GM23338 (cell line): ENCODE results near the gene AAR2. TPM values are rescaled to one million over a fixed set of nuclear protein-coding genes. Genes with fewer than 3 reads are reported as not detected.

Experiments used
- ATAC-seq: fragments of 200-7000 bp; cut with Tn5 transposase; 3 replicates; pipeline ENCODE4 v1.9.1; 2020
- DNase-seq: peaks from one replicate; pipeline ENCODE4 v3.0.0-alpha.2; 2015; ENCODE audit warnings: low spot score
- H2AFZ ChIP-seq: fragments of 200-600 bp; sonication (generic); 2 replicates; pipeline ENCODE4 v1.8.0; 2016; ENCODE audit warnings: antibody characterized with exemption, mild to moderate bottlenecking, moderate library complexity
- H3F3A ChIP-seq: fragments of 200-600 bp; sonication (generic); replicated peaks from 2 replicates; pipeline ENCODE4 v1.8.0; 2017; ENCODE audit warnings: antibody characterized with exemption, mixed run types, low read depth
- H3K27ac ChIP-seq: fragments of 200-600 bp; sonication (generic); 2 replicates; pipeline ENCODE4 v1.6.1; 2016; ENCODE audit warnings: low read depth
- H3K27me3 ChIP-seq: fragments of 200-600 bp; sonication (generic); 2 replicates; pipeline ENCODE4 v1.8.0; 2016; ENCODE audit warnings: mild to moderate bottlenecking, mixed run types, moderate library complexity; ENCODE audit not compliant: insufficient read depth
- H3K36me3 ChIP-seq: fragments of 200-600 bp; sonication (generic); 2 replicates; pipeline ENCODE4 v1.8.0; 2016; ENCODE audit warnings: mild to moderate bottlenecking; ENCODE audit not compliant: insufficient read depth
- H3K4me1 ChIP-seq: fragments of 200-600 bp; sonication (generic); 2 replicates; pipeline ENCODE4 v1.8.0; 2016; ENCODE audit warnings: mild to moderate bottlenecking, moderate library complexity; ENCODE audit not compliant: insufficient read depth
- H3K4me2 ChIP-seq: fragments of 200-600 bp; sonication (generic); 2 replicates; pipeline ENCODE4 v1.7.1; 2017; ENCODE audit warnings: mixed run types
- H3K4me3 ChIP-seq: fragments of 200-600 bp; sonication (generic); 2 replicates; pipeline ENCODE4 v1.6.1; 2016; ENCODE audit warnings: mixed run types
- H3K79me2 ChIP-seq: fragments of 200-600 bp; sonication (generic); replicated peaks from 2 replicates; pipeline ENCODE4 v1.8.0; 2017; ENCODE audit warnings: mild to moderate bottlenecking; ENCODE audit not compliant: insufficient read depth
- H3K9me2 ChIP-seq: fragments of 200-600 bp; sonication (generic); 2 replicates; pipeline ENCODE4 v1.8.0; 2017; ENCODE audit not compliant: insufficient read depth
- H4K20me1 ChIP-seq: fragments of 200-600 bp; sonication (generic); replicated peaks from 2 replicates; pipeline ENCODE4 v1.8.0; 2017; ENCODE audit warnings: mild to moderate bottlenecking; ENCODE audit not compliant: insufficient read depth
- H3K27ac Mint-ChIP-seq: 2 replicates; pipeline ENCODE4 v1.8.0; 2020; ENCODE audit warnings: inconsistent platforms, mild to moderate bottlenecking, moderate library complexity, mixed read lengths
- H3K27me3 Mint-ChIP-seq: 3 replicates; pipeline ENCODE4 v1.8.0; 2022; ENCODE audit warnings: low read depth, mild to moderate bottlenecking, moderate library complexity, mixed read lengths, inconsistent platforms; ENCODE audit not compliant: insufficient read depth, poor library complexity
- H3K36me3 Mint-ChIP-seq: 3 replicates; pipeline ENCODE4 v1.8.0; 2021; ENCODE audit warnings: low read depth, mild to moderate bottlenecking, inconsistent platforms, moderate library complexity, mixed read lengths
- H3K4me1 Mint-ChIP-seq: 3 replicates; pipeline ENCODE4 v1.8.0; 2020; ENCODE audit warnings: mild to moderate bottlenecking, inconsistent platforms, mixed read lengths
- H3K4me3 Mint-ChIP-seq: 3 replicates; pipeline ENCODE4 v1.8.0; 2021; ENCODE audit warnings: moderate library complexity, mild to moderate bottlenecking, inconsistent platforms, mixed read lengths
- H3K9me3 Mint-ChIP-seq: 3 replicates; pipeline ENCODE4 v1.8.0; 2020; ENCODE audit warnings: moderate library complexity, mild to moderate bottlenecking, inconsistent platforms, mixed read lengths
- CREB1 ChIP-seq: fragments of 250-450 bp; sonication (Bioruptor Pico); IDR thresholded peaks from 2 replicates; pipeline ENCODE4 v1.5.0; 2020; ENCODE audit warnings: low read depth, mild to moderate bottlenecking, moderate library complexity
- EZH2 ChIP-seq: fragments of 200-600 bp; sonication (generic); IDR thresholded peaks from one replicate; pipeline ENCODE4 v1.8.0; 2017; ENCODE audit warnings: antibody characterized with exemption, mild to moderate bottlenecking, low read depth; ENCODE audit not compliant: unreplicated experiment
- EZH2phosphoT487 ChIP-seq: fragments of 200-600 bp; sonication (generic); IDR thresholded peaks from one replicate; pipeline ENCODE4 v1.8.1; 2018; ENCODE audit warnings: antibody characterized with exemption; ENCODE audit not compliant: unreplicated experiment
- JUNB ChIP-seq: IDR thresholded peaks from one replicate; pipeline ENCODE4 v1.6.1; 2016; ENCODE audit warnings: antibody characterized with exemption; ENCODE audit not compliant: unreplicated experiment
- POLR2AphosphoS5 ChIP-seq: IDR thresholded peaks from 2 replicates; pipeline ENCODE4 v1.6.1; 2016; ENCODE audit warnings: antibody characterized with exemption, low read depth
- STAT1 ChIP-seq: IDR thresholded peaks from one replicate; pipeline ENCODE4 v1.6.1; 2016; ENCODE audit warnings: antibody characterized with exemption; ENCODE audit not compliant: unreplicated experiment
- ZNF114 ChIP-seq: fragments of 250-450 bp; sonication (Bioruptor Pico); IDR thresholded peaks from 2 replicates; pipeline ENCODE4 v1.5.0; 2020; ENCODE audit warnings: mild to moderate bottlenecking, moderate library complexity
- polyA plus RNA-seq: library from polyadenylated mRNA; unstranded; fragments of >200 nt; fragmentation: Nextera tagmentation; extraction: Ambion mirVana; gene quantifications from 2 replicates; pipeline ENCODE4 v1.2.1, GENCODE V29; 2016
- total RNA-seq: library from RNA; depleted of rRNA; stranded (reverse); fragments of >200 nt; shearing (Covaris generic); gene quantifications from 2 replicates; pipeline ENCODE4 v1.2.3, GENCODE V29; 2014
- TF ChIP-seq, protein P1 (sequence below): IDR thresholded peaks from 2 replicates; pipeline ENCODE4 v1.6.1; 2016; ENCODE audit warnings: antibody characterized with exemption
- TF ChIP-seq, protein P2 (sequence below): IDR thresholded peaks from one replicate; pipeline ENCODE4 v1.6.1; 2018; ENCODE audit warnings: antibody characterized with exemption; ENCODE audit not compliant: unreplicated experiment
- TF ChIP-seq, protein P3 (sequence below), 2 experiments: fragments of 200-600 bp in 1 of 2; sonication (generic) in 1 of 2; conservative IDR thresholded peaks; 2 replicates each; pipeline versions ENCODE4 v1.5.1 to v1.6.1; 2016 to 2017; ENCODE audit warnings: antibody characterized with exemption in 2 of 2, low read depth in 2 of 2, mild to moderate bottlenecking in 2 of 2, moderate library complexity in 1 of 2

AAR2 gene
- total and polyA plus RNA-seq, 2 experiments from 2014 or later: 15.8 to 32.6 TPM

DNA sequence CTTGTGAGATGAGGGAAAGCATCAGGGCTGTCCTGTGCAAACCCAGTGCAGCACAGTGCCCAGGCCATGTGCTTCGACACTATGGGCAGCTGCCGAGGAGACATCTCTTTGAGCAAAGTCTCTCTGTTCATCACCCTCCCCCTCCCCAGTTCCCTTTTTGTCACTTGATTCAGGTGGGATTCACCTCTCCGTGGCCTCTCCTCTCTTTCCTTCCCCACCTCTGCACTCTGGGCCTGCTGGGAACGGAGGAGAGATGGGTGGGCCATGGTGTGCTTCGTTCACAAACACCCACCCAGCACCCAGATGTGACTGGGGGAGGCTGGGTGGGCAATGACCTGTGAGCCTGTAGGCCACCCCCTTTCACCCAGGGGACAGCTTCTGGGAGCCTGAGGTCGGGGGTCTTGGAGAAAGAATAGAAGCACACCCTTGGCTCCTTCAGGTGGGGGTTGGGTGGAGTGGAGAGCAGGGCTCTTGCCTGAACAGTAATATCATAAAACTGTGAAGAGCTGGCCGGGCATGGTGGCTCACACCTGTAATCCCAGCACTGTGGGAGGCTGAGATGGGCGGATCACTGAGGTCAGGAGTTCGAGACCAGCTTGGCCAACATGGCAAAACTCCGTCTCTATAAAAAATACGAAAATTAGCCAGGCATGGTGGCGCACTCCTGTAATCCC, 36.4 kb downstream of the AAR2 start:
- no peak for TF ChIP-seq ZNF114 (CRISPR knock-in tag)
- no peak for TF ChIP-seq JUNB
- no peak for TF ChIP-seq STAT1
- no peak for TF ChIP-seq POLR2AphosphoS5
- TF ChIP-seq, protein P1, sequence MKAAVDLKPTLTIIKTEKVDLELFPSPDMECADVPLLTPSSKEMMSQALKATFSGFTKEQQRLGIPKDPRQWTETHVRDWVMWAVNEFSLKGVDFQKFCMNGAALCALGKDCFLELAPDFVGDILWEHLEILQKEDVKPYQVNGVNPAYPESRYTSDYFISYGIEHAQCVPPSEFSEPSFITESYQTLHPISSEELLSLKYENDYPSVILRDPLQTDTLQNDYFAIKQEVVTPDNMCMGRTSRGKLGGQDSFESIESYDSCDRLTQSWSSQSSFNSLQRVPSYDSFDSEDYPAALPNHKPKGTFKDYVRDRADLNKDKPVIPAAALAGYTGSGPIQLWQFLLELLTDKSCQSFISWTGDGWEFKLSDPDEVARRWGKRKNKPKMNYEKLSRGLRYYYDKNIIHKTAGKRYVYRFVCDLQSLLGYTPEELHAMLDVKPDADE: no peak
- TF ChIP-seq, protein P2, sequence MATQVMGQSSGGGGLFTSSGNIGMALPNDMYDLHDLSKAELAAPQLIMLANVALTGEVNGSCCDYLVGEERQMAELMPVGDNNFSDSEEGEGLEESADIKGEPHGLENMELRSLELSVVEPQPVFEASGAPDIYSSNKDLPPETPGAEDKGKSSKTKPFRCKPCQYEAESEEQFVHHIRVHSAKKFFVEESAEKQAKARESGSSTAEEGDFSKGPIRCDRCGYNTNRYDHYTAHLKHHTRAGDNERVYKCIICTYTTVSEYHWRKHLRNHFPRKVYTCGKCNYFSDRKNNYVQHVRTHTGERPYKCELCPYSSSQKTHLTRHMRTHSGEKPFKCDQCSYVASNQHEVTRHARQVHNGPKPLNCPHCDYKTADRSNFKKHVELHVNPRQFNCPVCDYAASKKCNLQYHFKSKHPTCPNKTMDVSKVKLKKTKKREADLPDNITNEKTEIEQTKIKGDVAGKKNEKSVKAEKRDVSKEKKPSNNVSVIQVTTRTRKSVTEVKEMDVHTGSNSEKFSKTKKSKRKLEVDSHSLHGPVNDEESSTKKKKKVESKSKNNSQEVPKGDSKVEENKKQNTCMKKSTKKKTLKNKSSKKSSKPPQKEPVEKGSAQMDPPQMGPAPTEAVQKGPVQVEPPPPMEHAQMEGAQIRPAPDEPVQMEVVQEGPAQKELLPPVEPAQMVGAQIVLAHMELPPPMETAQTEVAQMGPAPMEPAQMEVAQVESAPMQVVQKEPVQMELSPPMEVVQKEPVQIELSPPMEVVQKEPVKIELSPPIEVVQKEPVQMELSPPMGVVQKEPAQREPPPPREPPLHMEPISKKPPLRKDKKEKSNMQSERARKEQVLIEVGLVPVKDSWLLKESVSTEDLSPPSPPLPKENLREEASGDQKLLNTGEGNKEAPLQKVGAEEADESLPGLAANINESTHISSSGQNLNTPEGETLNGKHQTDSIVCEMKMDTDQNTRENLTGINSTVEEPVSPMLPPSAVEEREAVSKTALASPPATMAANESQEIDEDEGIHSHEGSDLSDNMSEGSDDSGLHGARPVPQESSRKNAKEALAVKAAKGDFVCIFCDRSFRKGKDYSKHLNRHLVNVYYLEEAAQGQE: no peak
- TF ChIP-seq EZH2: no peak
- no peak for TF ChIP-seq CREB1
- TF ChIP-seq EZH2phosphoT487: no peak
- TF ChIP-seq, protein P3, sequence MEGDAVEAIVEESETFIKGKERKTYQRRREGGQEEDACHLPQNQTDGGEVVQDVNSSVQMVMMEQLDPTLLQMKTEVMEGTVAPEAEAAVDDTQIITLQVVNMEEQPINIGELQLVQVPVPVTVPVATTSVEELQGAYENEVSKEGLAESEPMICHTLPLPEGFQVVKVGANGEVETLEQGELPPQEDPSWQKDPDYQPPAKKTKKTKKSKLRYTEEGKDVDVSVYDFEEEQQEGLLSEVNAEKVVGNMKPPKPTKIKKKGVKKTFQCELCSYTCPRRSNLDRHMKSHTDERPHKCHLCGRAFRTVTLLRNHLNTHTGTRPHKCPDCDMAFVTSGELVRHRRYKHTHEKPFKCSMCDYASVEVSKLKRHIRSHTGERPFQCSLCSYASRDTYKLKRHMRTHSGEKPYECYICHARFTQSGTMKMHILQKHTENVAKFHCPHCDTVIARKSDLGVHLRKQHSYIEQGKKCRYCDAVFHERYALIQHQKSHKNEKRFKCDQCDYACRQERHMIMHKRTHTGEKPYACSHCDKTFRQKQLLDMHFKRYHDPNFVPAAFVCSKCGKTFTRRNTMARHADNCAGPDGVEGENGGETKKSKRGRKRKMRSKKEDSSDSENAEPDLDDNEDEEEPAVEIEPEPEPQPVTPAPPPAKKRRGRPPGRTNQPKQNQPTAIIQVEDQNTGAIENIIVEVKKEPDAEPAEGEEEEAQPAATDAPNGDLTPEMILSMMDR (conservative IDR thresholded peaks at IDR 0.05; ENCODE audit: low read depth in 2 of 2): no peak
- Mint-ChIP-seq H3K4me1 (peaks cover 45% of the 10 kb centered on the region), H3K36me3 (no peaks in the 10 kb centered on the region), H3K9me3 (no peaks in the 10 kb centered on the region), H3K4me3 (no peak overlapping the region), H3K27ac (no peak overlapping the region), H3K27me3 (peaks cover 8% of the 10 kb centered on the region)
- Histone ChIP-seq H3K36me3 (no peaks in the 10 kb centered on the region), H4K20me1 (no peaks in the 10 kb centered on the region), H3K4me2 (no peak overlapping the region), H3K27ac (no peak overlapping the region), H3F3A (no peaks in the 10 kb centered on the region), H2AFZ (no peak overlapping the region), H3K79me2 (no peaks in the 10 kb centered on the region), H3K4me3 (no peak overlapping the region), H3K9me2 (no peaks in the 10 kb centered on the region), H3K4me1 (no peaks in the 10 kb centered on the region; the same call in 1 of the 2 replicates), H3K27me3 (no peaks in the 10 kb centered on the region)
- ATAC-seq (no peak), DNase-seq (no peak)
